BJ (cell line): ENCODE measurements around the gene EN1. TPM values are rescaled to one million over a fixed set of nuclear protein-coding genes. Genes with fewer than 3 reads are reported as not detected.

Source experiments
- CTCF ChIA-PET: fragments of 350-600 bp; formaldehyde crosslinking; extraction: SDS; loops from one replicate; lab custom pipeline; 2021; ENCODE audit warnings: antibody characterized with exemption, inconsistent platforms; lab: Yijun Ruan, JAX
- POLR2A ChIA-PET: fragments of 300-600 bp; sonication (Branson Sonifier 250); formaldehyde crosslinking; extraction: SDS; loops from one replicate; lab custom pipeline; 2021; ENCODE audit warnings: antibody characterized with exemption; lab: Charles Lee
- DNase-seq: peaks from one replicate; pipeline ENCODE4 v3.0.0-alpha.2; 2011; ENCODE audit warnings: low read depth
- H3K27me3 ChIP-seq: 2 replicates; pipeline ENCODE4 v1.6.0; 2011; ENCODE audit warnings: low read length; ENCODE audit not compliant: control insufficient read depth, insufficient read depth
- H3K36me3 ChIP-seq: 2 replicates; pipeline ENCODE4 v1.5.1; 2011; ENCODE audit warnings: low read length; ENCODE audit not compliant: control insufficient read depth, insufficient read depth
- H3K4me3 ChIP-seq: 2 replicates; pipeline ENCODE4 v1.5.1; 2011; ENCODE audit warnings: low read depth, mild to moderate bottlenecking, control low read depth, low read length
- CTCF ChIP-seq: IDR thresholded peaks from 2 replicates; pipeline ENCODE4 v1.5.1; 2011; ENCODE audit warnings: low read depth, mild to moderate bottlenecking, control low read depth, inconsistent platforms, low read length, moderate library complexity; ENCODE audit not compliant: insufficient read depth
- polyA plus RNA-seq: library from polyadenylated mRNA; depleted of rRNA; stranded (reverse); fragments of >200 nt; gene quantifications from 2 replicates; pipeline ENCODE4 v1.2.3, GENCODE V29; 2011; rRNA removed

EN1 gene
- polyA plus RNA-seq, 1 experiment, result not detected

GRCh38 chr2:118803012-118803411, 44.4 kb downstream of the EN1 start:
- CTCF ChIA-PET, result no interaction called here
- Histone ChIP-seq H3K27me3 (no peaks in the 10 kb centered on the region), H3K4me3 (no peak overlapping the region), H3K36me3 (no peaks in the 10 kb centered on the region)
- DNase-seq, result no peak
- TF ChIP-seq CTCF, result no peak
- POLR2A ChIA-PET, result no interaction called here

- TF ChIP-seq CTCF, result no peak
- no peak for DNase-seq
- H3K27me3 ChIP-seq, result no peaks in the 10 kb centered on the region
- no peak overlapping the region for H3K4me3 ChIP-seq
- CTCF ChIA-PET, result interaction anchor here (0.7 to 1.2 kb wide), 2 partner anchors 12 to 530 kb away, joined by 4 read pairs; no protein-coding TSS in a partner anchor
- no peaks in the 10 kb centered on the region for H3K36me3 ChIP-seq
- POLR2A ChIA-PET, result no interaction called here
Observed at GRCh38 chr2:118801151-118801550, 46.3 kb downstream of the EN1 start.

- no peak for TF ChIP-seq CTCF
- ChIA-PET POLR2A (no interaction called here), CTCF (interaction anchor here (1.2 kb wide), 1 partner anchor 13 kb away, joined by 4 read pairs; no protein-coding TSS in a partner anchor)
- Histone ChIP-seq H3K4me3 (no peak overlapping the region), H3K36me3 (no peaks in the 10 kb centered on the region), H3K27me3 (no peaks in the 10 kb centered on the region)
- DNase-seq, result no peak
Observed at GRCh38 chr2:118800736-118801135, 46.7 kb downstream of the EN1 start.

GRCh38 chr2:118794546-118794945, 52.9 kb downstream of the EN1 start:
- TF ChIP-seq CTCF, result no peak
- no peak overlapping the region for H3K4me3 ChIP-seq
- ChIA-PET CTCF (no interaction called here), POLR2A (no interaction called here)
- no peak for DNase-seq
- H3K27me3 ChIP-seq, result no peaks in the 10 kb centered on the region; the same call in 1 of the 2 replicates
- H3K36me3 ChIP-seq, result no peaks in the 10 kb centered on the region

Other genes starting within 250 kb of the EN1 start
- not detected in 2 replicates for gene MARCO, start 94.5 kb upstream of the EN1 start, polyA plus RNA-seq